SH-SY5Y (cell line): ENCODE data around the gene LMTK3.

Source experiments
- GATA2 ChIP-seq: IDR thresholded peaks from 2 replicates; pipeline ENCODE4 v1.6.1; 2011; ENCODE audit warnings: mild to moderate bottlenecking, low read depth, low read length
- GATA3 ChIP-seq: IDR thresholded peaks from 2 replicates; pipeline ENCODE4 v1.6.1; 2011; ENCODE audit warnings: low read depth, mild to moderate bottlenecking, low read length, moderate library complexity

DNA sequence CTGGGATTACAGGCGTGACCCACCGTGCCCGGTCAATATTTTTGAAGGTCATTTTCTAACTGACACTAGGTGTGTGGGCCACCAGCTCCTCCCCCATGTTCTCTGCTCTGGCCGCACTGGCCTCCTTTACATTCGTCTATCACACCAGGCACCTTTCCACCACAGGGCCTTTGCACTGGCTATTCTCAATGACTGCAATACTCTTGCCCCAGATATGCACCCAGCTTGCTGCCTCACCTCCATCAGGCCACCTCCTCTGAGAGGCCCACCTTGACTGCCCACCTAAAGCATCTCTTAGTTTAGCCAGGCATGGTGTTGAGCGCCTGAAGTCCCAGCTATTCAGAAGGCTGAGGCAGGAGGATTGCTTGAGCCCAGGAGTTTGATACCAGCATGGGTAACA lies 30.2 kb upstream of the LMTK3 start:
- no peak for TF ChIP-seq GATA2
- no peak for TF ChIP-seq GATA3
